GM21390 (cell line): ENCODE results near the gene GPX2.

Experiments used
- ATAC-seq: cut with Tn5 transposase; IDR thresholded peaks from one replicate; pipeline ENCODE4 v1.9.1; 2021; ENCODE audit not compliant: unreplicated experiment

Gene GPX2

DNA sequence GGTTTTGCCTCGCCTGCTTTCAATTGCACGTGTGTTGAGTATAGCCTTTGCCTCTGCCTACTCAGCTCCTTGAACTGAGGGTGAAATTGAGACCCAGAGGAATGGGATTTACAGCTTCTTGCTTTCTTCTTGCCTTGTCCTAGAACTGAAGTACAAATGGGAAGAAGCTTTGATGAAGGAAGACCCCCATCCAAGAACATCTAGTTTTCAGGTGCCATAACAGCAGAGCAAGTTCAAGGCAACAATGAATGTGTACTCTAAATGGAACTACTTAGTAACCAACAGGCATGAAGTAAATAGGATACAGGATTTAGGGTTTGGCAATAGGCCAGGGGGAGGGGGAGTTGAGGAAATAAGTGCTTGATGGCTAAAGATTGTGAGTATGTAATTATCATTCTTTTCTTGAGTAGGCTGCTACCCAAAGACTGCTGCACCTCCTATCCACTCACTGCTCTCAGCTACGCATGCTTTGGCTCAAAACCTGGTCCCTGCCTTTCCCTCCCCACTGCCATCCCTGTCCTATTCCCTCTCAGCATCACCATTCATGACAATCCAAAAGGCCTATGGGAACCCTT, 2.1 kb downstream of the GPX2 start:
- ATAC-seq, result no peak

DNA sequence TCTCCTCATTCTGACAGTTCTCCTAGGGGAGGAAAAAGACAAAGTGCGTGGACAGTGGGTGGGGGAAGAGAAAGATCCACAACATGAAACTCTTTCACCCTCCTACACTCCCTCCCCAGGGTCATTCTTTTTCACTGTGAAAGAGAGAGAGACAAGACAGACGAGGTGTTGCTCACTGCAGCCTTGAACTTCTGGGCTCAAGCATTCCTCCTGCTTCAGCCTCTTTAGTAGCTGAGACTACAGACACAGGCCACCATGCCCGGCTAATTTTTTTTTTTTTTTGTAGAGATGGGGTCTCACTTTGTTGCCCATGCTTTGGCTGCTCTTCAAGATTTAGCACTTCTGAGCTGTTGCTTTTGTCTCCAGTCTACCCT, 2.7 kb downstream of the GPX2 start:
- no peak for ATAC-seq

DNA sequence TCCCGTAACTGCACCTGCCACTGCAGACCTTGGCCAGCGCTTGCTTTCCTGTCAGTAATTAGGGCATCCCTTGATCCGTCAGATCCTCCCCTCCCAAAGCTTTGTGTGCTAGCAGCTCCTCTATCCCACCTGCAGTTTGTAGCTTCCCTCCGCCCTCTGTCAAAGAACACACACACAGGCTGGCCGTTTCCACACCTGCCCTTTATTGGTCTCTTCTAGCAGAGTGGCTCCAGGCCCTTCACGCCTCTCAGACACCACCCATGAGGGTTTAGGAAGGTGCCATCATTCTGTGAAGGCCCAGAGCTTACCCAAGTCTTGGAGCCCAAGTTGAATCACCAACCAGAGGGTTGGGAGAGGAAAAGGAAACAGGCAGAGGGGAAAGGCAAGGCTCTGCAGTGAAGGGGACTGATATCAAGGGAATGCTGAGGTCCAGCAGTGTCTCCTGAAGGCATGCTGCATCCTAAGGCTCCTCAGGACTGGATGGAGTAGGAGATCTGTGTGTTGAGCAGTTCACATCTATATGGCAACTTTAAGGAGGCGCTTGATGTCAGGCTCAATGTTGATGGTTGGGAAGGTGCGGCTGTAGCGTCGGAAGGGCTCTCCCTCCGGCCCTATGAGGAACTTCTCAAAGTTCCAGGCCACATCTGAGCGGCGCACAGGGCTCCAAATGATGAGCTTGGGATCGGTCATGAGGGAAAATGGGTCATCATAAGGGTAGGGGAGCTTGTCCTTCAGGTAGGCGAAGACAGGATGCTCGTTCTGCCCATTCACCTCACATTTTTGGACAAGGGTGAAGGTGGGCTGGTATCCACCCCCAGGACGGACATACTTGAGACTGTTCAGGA, 3.4 kb downstream of the GPX2 start:
- no peak for ATAC-seq

GRCh38 chr14:64937821-64938193, 4.7 kb downstream of the GPX2 start:
- ATAC-seq, result no peak

GRCh38 chr14:64937171-64937820, 5.2 kb downstream of the GPX2 start:
- no peak for ATAC-seq

DNA sequence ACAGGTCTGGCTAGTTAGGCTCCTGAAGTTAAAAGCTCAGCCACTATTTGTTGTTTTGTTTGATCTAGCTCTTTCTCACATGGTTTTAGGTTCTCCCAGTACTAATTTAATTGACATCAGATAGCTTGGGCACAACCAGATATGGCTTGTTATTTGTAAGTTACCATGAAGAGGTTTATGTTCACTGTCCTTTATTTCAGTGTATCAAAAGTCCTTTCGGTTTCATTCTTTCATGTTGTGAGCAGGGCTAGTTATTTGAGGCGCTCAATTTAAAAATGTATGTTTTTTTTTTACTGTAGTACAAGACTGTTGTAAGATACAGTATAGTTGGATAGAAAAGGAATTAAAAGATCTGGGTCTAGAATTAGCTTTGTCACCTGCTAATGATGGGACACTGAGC, 7.0 kb downstream of the GPX2 start:
- ATAC-seq, result no peak

DNA sequence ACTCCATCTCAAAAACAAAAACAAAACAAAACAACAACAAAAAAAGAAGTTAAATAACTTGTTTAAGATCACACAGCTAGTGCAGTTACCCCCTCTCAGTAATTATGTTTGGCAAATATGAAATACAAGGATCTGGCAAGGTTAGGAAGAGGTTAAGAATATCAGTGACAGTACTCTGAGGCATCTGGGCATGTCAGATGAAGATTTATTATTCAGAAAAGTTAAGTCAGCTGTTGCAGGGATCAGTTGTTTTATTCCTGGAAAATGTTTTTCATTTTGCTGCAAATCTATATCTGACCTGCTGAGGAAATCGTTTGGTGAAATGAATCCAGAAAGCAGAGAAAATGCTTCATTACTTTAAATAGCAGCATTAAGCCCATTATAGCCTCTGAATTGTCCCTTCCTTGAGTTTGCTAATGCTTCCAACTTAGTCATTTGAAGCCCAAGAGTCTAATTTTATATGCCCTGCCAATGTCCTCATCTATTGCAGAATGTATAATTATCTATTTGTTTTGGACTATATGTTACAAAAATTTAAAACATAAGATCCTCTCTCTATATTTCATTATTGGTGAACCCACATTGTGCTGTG, 8.1 kb downstream of the GPX2 start:
- no peak for ATAC-seq

DNA sequence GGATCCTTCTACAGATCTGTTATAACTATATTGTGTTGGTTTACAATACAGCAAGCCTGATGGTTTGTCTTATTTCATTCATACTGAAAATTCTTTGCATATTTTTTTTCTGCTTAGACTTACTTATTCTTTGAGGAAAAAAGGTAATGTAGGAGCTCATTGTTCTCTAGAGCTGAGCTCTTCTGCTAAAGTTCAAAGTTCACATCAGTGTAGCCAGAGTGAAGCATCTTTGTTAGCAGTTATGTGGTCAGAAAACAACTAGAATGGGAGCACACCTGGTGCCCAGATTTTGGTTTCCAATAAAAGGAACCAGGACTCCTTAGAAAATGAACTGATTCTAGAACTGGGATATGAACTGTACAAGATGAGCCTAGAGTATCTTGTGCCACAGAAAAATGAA, 10.3 kb downstream of the GPX2 start:
- ATAC-seq, result no peak

GRCh38 chr14:64931123-64931522, 11.4 kb downstream of the GPX2 start:
- no peak for ATAC-seq

DNA sequence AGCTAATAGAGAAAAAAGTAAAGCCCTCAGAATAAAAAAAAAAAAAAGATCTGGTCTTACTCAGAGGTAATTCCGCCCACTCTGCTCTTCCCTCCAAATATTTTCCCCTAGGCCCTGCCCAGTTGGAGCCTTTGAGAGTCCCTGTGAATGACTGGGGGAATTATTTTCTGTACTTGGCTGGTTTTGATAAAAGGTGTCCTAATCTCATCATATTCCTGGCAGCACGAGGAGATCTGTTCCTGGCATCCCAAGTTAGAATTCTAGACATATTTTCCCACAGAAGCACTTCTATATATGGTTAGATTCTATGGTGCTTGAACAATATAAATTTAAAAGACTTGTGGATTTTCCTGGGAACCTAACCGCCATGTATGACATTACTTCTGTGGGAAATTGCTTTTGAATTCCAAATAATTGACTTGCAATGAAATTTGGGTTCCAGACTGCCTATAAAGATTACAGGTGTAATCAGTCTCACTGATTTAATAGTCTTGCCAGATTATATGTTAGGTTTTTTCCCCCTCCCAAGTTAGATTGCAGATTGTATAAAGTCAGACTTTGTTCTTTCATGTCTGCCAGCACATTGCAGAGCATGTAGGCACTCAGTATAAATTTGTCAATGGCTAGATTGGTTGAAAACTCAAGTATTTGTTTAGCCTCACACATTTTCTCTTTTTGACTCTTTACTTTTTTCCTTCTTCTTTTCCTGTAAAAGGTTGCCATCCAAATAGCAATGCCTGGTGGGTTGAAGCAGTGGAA, 12.3 kb downstream of the GPX2 start:
- ATAC-seq, result no peak

DNA sequence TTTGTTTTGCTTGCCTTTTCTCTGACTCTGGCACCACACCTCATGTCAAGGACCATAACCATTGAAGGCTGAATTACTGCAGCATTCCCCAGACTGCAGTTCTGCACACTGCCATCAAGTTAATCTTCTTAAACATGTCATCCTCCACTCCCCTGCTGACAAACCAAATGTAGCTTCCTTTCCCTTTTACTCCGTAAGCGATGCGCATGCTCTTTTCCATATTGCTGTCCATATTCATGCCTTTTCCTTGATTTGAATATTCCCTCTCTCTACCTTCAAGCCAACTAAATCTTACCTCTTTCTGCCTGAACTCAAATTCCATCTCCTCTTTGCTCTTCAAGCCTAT, 13.6 kb downstream of the GPX2 start:
- ATAC-seq, result no peak

DNA sequence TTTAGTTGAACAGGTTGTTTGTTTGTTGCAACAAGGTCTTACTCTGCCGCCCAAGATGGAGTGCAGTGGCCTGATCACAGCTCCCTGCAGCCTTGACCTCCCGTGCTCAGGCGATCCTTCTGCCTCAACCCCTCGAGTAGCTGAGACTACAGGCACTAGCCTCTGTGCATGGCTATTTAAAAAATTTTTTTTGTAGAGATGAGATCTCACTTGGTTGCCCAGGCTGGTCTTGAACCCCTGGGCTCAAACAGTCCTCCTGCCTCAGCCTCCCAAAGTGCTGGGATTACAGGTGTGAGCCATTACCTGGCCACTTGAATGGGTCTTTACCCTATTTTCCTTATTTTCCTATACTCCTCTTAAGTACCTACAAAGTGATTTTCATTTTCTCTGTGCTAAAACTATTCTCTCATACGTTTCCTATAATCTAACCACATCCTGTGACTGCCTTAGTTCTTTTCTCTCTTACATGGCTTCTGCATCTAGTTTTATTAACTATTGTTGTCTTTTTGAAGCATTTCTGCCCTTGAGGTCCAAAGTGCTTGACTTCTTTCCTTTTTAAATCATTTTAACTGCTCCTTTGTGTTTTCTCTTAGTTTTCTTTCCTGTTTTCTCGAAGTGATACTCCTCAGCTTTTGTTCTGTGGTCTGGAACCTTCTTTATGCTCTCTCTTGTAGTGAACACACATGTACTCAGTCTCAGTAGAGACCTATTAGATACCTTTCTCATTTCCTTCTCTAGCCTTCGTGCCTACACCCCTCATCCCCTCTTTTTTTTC, 14.1 kb downstream of the GPX2 start:
- peak; percentile 88 for ATAC-seq

GRCh38 chr14:64927031-64927430, 15.5 kb downstream of the GPX2 start:
- ATAC-seq, result no peak

- ATAC-seq, result no peak
Measured at GRCh38 chr14:64926398-64926995, 16.0 kb downstream of the GPX2 start.

GRCh38 chr14:64923015-64923414, 19.5 kb downstream of the GPX2 start:
- no peak for ATAC-seq

DNA sequence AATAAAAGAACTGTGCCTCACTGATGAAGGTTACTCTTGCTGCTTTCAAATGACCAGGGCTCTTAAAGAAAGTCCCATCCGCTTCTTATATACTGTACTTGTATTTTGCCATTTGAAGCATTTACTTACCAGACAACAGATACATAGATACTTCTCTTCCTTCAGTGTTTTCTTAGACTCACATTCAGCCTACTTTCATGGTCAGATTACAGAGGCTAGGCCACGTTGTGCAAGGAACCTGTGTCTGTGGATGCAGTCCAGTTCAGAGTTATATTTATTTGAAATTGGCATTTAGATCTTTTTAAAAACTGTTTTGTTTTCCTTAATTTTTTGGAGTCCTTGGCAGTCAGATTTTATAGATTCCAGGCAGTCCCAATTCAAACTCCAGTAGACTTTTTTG, 22.1 kb downstream of the GPX2 start:
- ATAC-seq, result no peak

- ATAC-seq, result no peak
Measured at GRCh38 chr14:64919618-64920017, 22.9 kb downstream of the GPX2 start.

DNA sequence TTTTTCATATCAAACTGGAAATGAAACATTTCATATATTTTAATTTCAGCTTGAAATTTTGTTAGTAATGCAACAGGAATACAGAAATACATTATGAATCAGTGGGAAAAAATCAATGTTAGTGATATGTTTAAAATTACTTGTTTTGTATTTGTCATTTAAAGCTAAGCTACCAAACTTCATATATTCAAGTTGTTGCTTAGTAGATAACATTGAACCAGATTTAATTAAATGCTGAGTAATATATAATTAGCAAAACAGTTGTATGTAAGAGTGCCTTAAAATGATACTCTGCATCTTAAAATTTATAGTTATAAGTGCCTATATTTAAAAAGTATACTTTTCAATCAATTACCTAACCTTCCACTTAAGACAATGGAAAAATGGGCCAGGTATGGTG, 23.3 kb downstream of the GPX2 start:
- no peak for ATAC-seq

GRCh38 chr14:64918216-64918615, 24.3 kb downstream of the GPX2 start:
- no peak for ATAC-seq

- ATAC-seq, result no peak
Measured at GRCh38 chr14:64915797-64916196, 26.7 kb downstream of the GPX2 start.
